ENCODE results near the gene ATOSA.

The ATOSA gene

GRCh38 chr15:52672661-52673060, 6.5 kb downstream of the ATOSA start:
- DNase-seq (ENCODE audit: low spot score) = no peak
- ChIA-PET POLR2A (ENCODE audit: low non-redundant PET) (no interaction called here), CTCF (interaction anchor here (0.7 kb wide), 1 partner anchor 161 kb away, joined by 4 read pairs; no protein-coding TSS in a partner anchor)
- TF ChIP-seq CTCF (conservative IDR thresholded peaks at IDR 0.05; ENCODE audit: low read depth) = no peak
- no peak overlapping the region for H3K27ac ChIP-seq

DNA sequence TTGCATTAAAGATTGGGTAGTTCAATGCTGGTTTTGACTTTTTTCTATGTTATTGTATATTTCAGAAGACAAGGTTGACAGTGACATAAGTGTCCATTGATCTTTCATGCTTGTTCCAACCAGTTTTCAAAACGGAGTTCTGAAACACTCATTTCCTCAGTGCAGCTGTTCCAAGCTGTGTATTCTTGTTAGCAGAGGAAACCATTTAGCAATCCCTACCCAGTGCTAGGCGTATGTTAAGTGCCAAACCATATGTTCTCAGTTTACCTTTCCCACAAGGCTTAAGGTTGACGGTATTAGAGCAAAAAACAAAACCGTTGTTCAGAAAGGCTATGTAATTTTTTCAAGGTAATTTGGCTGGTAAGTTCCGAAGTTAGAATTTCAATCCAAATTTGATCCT, 9.1 kb downstream of the ATOSA start:
- no peak for TF ChIP-seq CTCF (conservative IDR thresholded peaks at IDR 0.05; ENCODE audit: low read depth)
- ChIA-PET POLR2A (ENCODE audit: low non-redundant PET) (no interaction called here), CTCF (no interaction called here)
- no peak for DNase-seq (ENCODE audit: low spot score)
- no peak overlapping the region for H3K27ac ChIP-seq

- no peak overlapping the region for H3K27ac ChIP-seq
- POLR2A ChIA-PET (ENCODE audit: low non-redundant PET) = no interaction called here
- CTCF ChIA-PET = interaction anchor here (0.6 to 1.0 kb wide), 2 partner anchors 43 to 68 kb away, joined by 3 to 4 read pairs; no protein-coding TSS in a partner anchor
- TF ChIP-seq CTCF (conservative IDR thresholded peaks at IDR 0.05; ENCODE audit: low read depth) = no peak
- DNase-seq (ENCODE audit: low spot score) = no peak
Measured at GRCh38 chr15:52668133-52668532, 11.1 kb downstream of the ATOSA start.

DNA sequence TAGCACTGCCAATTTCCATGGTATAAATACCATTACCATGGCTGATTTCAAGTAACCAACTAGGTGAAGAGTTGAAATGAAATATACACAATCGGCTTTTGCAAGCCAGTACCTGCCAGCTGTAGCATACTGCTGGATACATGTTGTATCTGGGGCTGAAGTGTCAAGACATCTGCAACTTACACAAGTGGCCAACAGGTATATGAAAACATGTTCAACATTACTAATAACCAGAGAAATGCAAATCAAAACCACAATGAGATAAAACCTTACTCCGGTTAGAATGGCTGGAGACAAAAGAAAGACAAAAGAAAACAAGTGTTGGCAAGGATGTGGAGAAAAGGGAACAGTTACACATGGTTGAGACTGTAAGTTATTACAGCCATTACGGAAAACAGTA, 11.6 kb downstream of the ATOSA start:
- H3K27ac ChIP-seq = no peak overlapping the region
- no peak for TF ChIP-seq CTCF (conservative IDR thresholded peaks at IDR 0.05; ENCODE audit: low read depth)
- no peak for DNase-seq (ENCODE audit: low spot score)
- ChIA-PET POLR2A (ENCODE audit: low non-redundant PET) (no interaction called here), CTCF (interaction anchor here (1.0 kb wide), 1 partner anchor 43 kb away, joined by 4 read pairs; no protein-coding TSS in a partner anchor)

GRCh38 chr15:52663536-52664294, 15.5 kb downstream of the ATOSA start:
- TF ChIP-seq CTCF (conservative IDR thresholded peaks at IDR 0.05; ENCODE audit: low read depth) = no peak
- no peak overlapping the region for H3K27ac ChIP-seq
- no peak for DNase-seq (ENCODE audit: low spot score)
- ChIA-PET CTCF (no interaction called here), POLR2A (ENCODE audit: low non-redundant PET) (no interaction called here)

- POLR2A ChIA-PET (ENCODE audit: low non-redundant PET) = interaction anchor here (0.6 to 0.7 kb wide), 2 partner anchors 1283 to 1847 kb away, joined by 4 to 7 read pairs; no protein-coding TSS in a partner anchor
- CTCF ChIA-PET = interaction anchor here (0.6 to 0.7 kb wide), 2 partner anchors 107 to 411 kb away, joined by 3 read pairs; no protein-coding TSS in a partner anchor
- TF ChIP-seq CTCF (conservative IDR thresholded peaks at IDR 0.05; ENCODE audit: low read depth) = no peak
Measured at GRCh38 chr15:52661909-52662308, 17.3 kb downstream of the ATOSA start.

More at GRCh38 chr15:52661909-52662308, 17.3 kb downstream of the ATOSA start:
- DNase-seq (ENCODE audit: low spot score) = no peak
- no peak overlapping the region for H3K27ac ChIP-seq
